T-helper 17 cell (primary cell): ENCODE data around the gene CSF2RB. TPM values are rescaled to one million over a fixed set of nuclear protein-coding genes. Genes with fewer than 3 reads are reported as not detected.
A peak's percentile ranks its signal among the peaks of the same experiment; 100 is the strongest.

Experiments used
- ATAC-seq: fragments of 150-1000 bp; cut with Tn5 transposase; 2 replicates; pipeline ENCODE4 v1.10.0; 2021; ENCODE audit warnings: mild to moderate bottlenecking, moderate library complexity
- DNase-seq, 3 donors: peaks; one replicate each; pipeline versions ENCODE4 v3.0.0 to v3.0.0-alpha.2; 2020 to 2021
- H3K9me3 ChIP-seq: one replicate; pipeline ENCODE4 v1.7.0; 2013; ENCODE audit warnings: low read length, mild to moderate bottlenecking; ENCODE audit not compliant: control insufficient read depth, poor library complexity, severe bottlenecking
- H3K27ac Mint-ChIP-seq: one replicate; pipeline ENCODE4 v1.8.0; 2022; ENCODE audit warnings: mild to moderate bottlenecking, moderate library complexity, mixed read lengths
- H3K27me3 Mint-ChIP-seq: one replicate; pipeline ENCODE4 v1.8.0; 2022; ENCODE audit warnings: mixed read lengths
- H3K36me3 Mint-ChIP-seq: one replicate; pipeline ENCODE4 v1.8.0; 2022; ENCODE audit warnings: low read depth, mixed read lengths
- H3K4me1 Mint-ChIP-seq: one replicate; pipeline ENCODE4 v1.8.0; 2022; ENCODE audit warnings: mild to moderate bottlenecking, mixed read lengths
- H3K4me3 Mint-ChIP-seq: one replicate; pipeline ENCODE4 v1.8.0; 2022; ENCODE audit warnings: mild to moderate bottlenecking, moderate library complexity, mixed read lengths
- total RNA-seq, 4 donors: library from RNA in 2 of 4; stranded (reverse) in 2 of 4; gene quantifications; one replicate each; pipeline ENCODE4 v1.2.3 and lab custom pipeline; 2022 to 2026

Gene CSF2RB
- total RNA-seq, 2 donors from 2014 or later: 5.1 to 8.0 TPM

GRCh38 chr22:36874736-36875135 is 38.7 kb upstream of the CSF2RB start:
- ATAC-seq: no peak
- Mint-ChIP-seq H3K36me3 (peaks cover 15% of the 10 kb centered on the region), H3K4me1 (peaks cover 15% of the 10 kb centered on the region), H3K4me3 (no peak overlapping the region), H3K27ac (peak overlapping the region; percentile 90), H3K27me3 (no peaks in the 10 kb centered on the region)
- H3K9me3 ChIP-seq: no peaks in the 10 kb centered on the region
- DNase-seq: no peak

- peaks cover 14% of the 10 kb centered on the region for H3K4me1 Mint-ChIP-seq
- no peak overlapping the region for H3K4me3 Mint-ChIP-seq
- H3K36me3 Mint-ChIP-seq: peaks cover 15% of the 10 kb centered on the region
- H3K9me3 ChIP-seq: no peaks in the 10 kb centered on the region
- DNase-seq (no peak), ATAC-seq (no peak)
- no peaks in the 10 kb centered on the region for H3K27me3 Mint-ChIP-seq
- peak overlapping the region; percentile 90 for H3K27ac Mint-ChIP-seq
These were observed 37.7 kb upstream of the CSF2RB start for GRCh38 chr22:36875741-36876140.

GRCh38 chr22:36879775-36880174 is 33.7 kb upstream of the CSF2RB start:
- no peaks in the 10 kb centered on the region for H3K27me3 Mint-ChIP-seq
- H3K4me1 Mint-ChIP-seq: no peaks in the 10 kb centered on the region
- peaks cover 12% of the 10 kb centered on the region for H3K36me3 Mint-ChIP-seq
- ATAC-seq (no peak), DNase-seq (no peak)
- no peak overlapping the region for H3K27ac Mint-ChIP-seq
- no peak overlapping the region for H3K4me3 Mint-ChIP-seq
- no peaks in the 10 kb centered on the region for H3K9me3 ChIP-seq

- Mint-ChIP-seq H3K4me1 (no peaks in the 10 kb centered on the region), H3K4me3 (no peak overlapping the region), H3K36me3 (peaks cover 6% of the 10 kb centered on the region), H3K27ac (no peak overlapping the region), H3K27me3 (no peaks in the 10 kb centered on the region)
- ATAC-seq (peak; percentile 40), DNase-seq (no peak)
- no peaks in the 10 kb centered on the region for H3K9me3 ChIP-seq
These were observed 31.8 kb upstream of the CSF2RB start for GRCh38 chr22:36881504-36882245.

- H3K4me1 Mint-ChIP-seq: peaks cover 11% of the 10 kb centered on the region
- no peaks in the 10 kb centered on the region for H3K36me3 Mint-ChIP-seq
- DNase-seq (no peak), ATAC-seq (no peak)
- H3K9me3 ChIP-seq: no peaks in the 10 kb centered on the region
- no peak overlapping the region for H3K27ac Mint-ChIP-seq
- no peaks in the 10 kb centered on the region for H3K27me3 Mint-ChIP-seq
- no peak overlapping the region for H3K4me3 Mint-ChIP-seq
These were observed 28.9 kb upstream of the CSF2RB start for GRCh38 chr22:36884349-36885158.

GRCh38 chr22:36885474-36885873 is 28.0 kb upstream of the CSF2RB start:
- no peaks in the 10 kb centered on the region for H3K9me3 ChIP-seq
- DNase-seq (no peak), ATAC-seq (no peak)
- Mint-ChIP-seq H3K4me3 (no peak overlapping the region), H3K36me3 (no peaks in the 10 kb centered on the region), H3K4me1 (peaks cover 11% of the 10 kb centered on the region), H3K27me3 (no peaks in the 10 kb centered on the region), H3K27ac (peak overlapping the region; percentile 1)

GRCh38 chr22:36886016-36886415 is 27.4 kb upstream of the CSF2RB start:
- H3K27me3 Mint-ChIP-seq: no peaks in the 10 kb centered on the region
- no peaks in the 10 kb centered on the region for H3K36me3 Mint-ChIP-seq
- no peak for DNase-seq

GRCh38 chr22:36887162-36887561 is 26.3 kb upstream of the CSF2RB start:
- H3K27ac Mint-ChIP-seq: peak overlapping the region; percentile 69
- no peak for DNase-seq
- H3K4me3 Mint-ChIP-seq: peak overlapping the region; percentile 2
- H3K4me1 Mint-ChIP-seq: peaks cover 13% of the 10 kb centered on the region
- H3K27me3 Mint-ChIP-seq: no peaks in the 10 kb centered on the region
- H3K36me3 Mint-ChIP-seq: no peaks in the 10 kb centered on the region
- ATAC-seq: peak; percentile 99
- no peaks in the 10 kb centered on the region for H3K9me3 ChIP-seq

More at GRCh38 chr22:36886016-36886415, 27.4 kb upstream of the CSF2RB start:
- ATAC-seq: no peak
- H3K9me3 ChIP-seq: no peaks in the 10 kb centered on the region
- Mint-ChIP-seq H3K4me1 (peaks cover 11% of the 10 kb centered on the region), H3K4me3 (no peak overlapping the region), H3K27ac (peak overlapping the region; percentile 1)

- H3K9me3 ChIP-seq: no peaks in the 10 kb centered on the region
- Mint-ChIP-seq H3K36me3 (no peaks in the 10 kb centered on the region), H3K4me1 (peaks cover 13% of the 10 kb centered on the region), H3K27me3 (no peaks in the 10 kb centered on the region), H3K27ac (no peak overlapping the region), H3K4me3 (no peak overlapping the region)
- DNase-seq (no peak), ATAC-seq (no peak)
These were observed 21.8 kb upstream of the CSF2RB start for GRCh38 chr22:36891646-36892045.

- no peak overlapping the region for H3K27ac Mint-ChIP-seq
- no peaks in the 10 kb centered on the region for H3K36me3 Mint-ChIP-seq
- no peak overlapping the region for H3K4me3 Mint-ChIP-seq
- no peaks in the 10 kb centered on the region for H3K27me3 Mint-ChIP-seq
- peaks cover 11% of the 10 kb centered on the region for H3K4me1 Mint-ChIP-seq
- no peaks in the 10 kb centered on the region for H3K9me3 ChIP-seq
- ATAC-seq (no peak), DNase-seq (no peak)
These were observed 21.1 kb upstream of the CSF2RB start for GRCh38 chr22:36892292-36892691.

GRCh38 chr22:36893262-36893661 is 20.2 kb upstream of the CSF2RB start:
- no peaks in the 10 kb centered on the region for H3K36me3 Mint-ChIP-seq
- no peaks in the 10 kb centered on the region for H3K9me3 ChIP-seq
- peaks cover 4% of the 10 kb centered on the region for H3K4me1 Mint-ChIP-seq
- H3K4me3 Mint-ChIP-seq: no peak overlapping the region
- no peak overlapping the region for H3K27ac Mint-ChIP-seq
- ATAC-seq (no peak), DNase-seq (no peak)
- H3K27me3 Mint-ChIP-seq: no peaks in the 10 kb centered on the region

GRCh38 chr22:36894266-36894665 is 19.2 kb upstream of the CSF2RB start:
- Mint-ChIP-seq H3K4me1 (peaks cover 4% of the 10 kb centered on the region), H3K27ac (no peak overlapping the region), H3K27me3 (no peaks in the 10 kb centered on the region), H3K36me3 (no peaks in the 10 kb centered on the region), H3K4me3 (no peak overlapping the region)
- ATAC-seq (no peak), DNase-seq (no peak)
- H3K9me3 ChIP-seq: no peaks in the 10 kb centered on the region

- DNase-seq (no peak), ATAC-seq (no peak)
- Mint-ChIP-seq H3K27me3 (peaks cover 7% of the 10 kb centered on the region), H3K4me3 (no peak overlapping the region), H3K4me1 (peaks cover 13% of the 10 kb centered on the region), H3K36me3 (peaks cover 3% of the 10 kb centered on the region), H3K27ac (no peak overlapping the region)
- no peaks in the 10 kb centered on the region for H3K9me3 ChIP-seq
These were observed 15.8 kb upstream of the CSF2RB start for GRCh38 chr22:36897611-36898010.
